GM23338 (cell line): ENCODE measurements around the gene SERTAD1. TPM values are rescaled to one million over a fixed set of nuclear protein-coding genes. Genes with fewer than 3 reads are reported as not detected.

Experiments
- ATAC-seq: fragments of 200-7000 bp; cut with Tn5 transposase; 3 replicates; pipeline ENCODE4 v1.9.1; 2020
- DNase-seq: peaks from one replicate; pipeline ENCODE4 v3.0.0-alpha.2; 2015; ENCODE audit warnings: low spot score
- H2AFZ ChIP-seq: fragments of 200-600 bp; sonication (generic); 2 replicates; pipeline ENCODE4 v1.8.0; 2016; ENCODE audit warnings: antibody characterized with exemption, mild to moderate bottlenecking, moderate library complexity
- H3F3A ChIP-seq: fragments of 200-600 bp; sonication (generic); replicated peaks from 2 replicates; pipeline ENCODE4 v1.8.0; 2017; ENCODE audit warnings: antibody characterized with exemption, mixed run types, low read depth
- H3K27ac ChIP-seq: fragments of 200-600 bp; sonication (generic); 2 replicates; pipeline ENCODE4 v1.6.1; 2016; ENCODE audit warnings: low read depth
- H3K27me3 ChIP-seq: fragments of 200-600 bp; sonication (generic); 2 replicates; pipeline ENCODE4 v1.8.0; 2016; ENCODE audit warnings: mild to moderate bottlenecking, mixed run types, moderate library complexity; ENCODE audit not compliant: insufficient read depth
- H3K36me3 ChIP-seq: fragments of 200-600 bp; sonication (generic); 2 replicates; pipeline ENCODE4 v1.8.0; 2016; ENCODE audit warnings: mild to moderate bottlenecking; ENCODE audit not compliant: insufficient read depth
- H3K4me1 ChIP-seq: fragments of 200-600 bp; sonication (generic); 2 replicates; pipeline ENCODE4 v1.8.0; 2016; ENCODE audit warnings: mild to moderate bottlenecking, moderate library complexity; ENCODE audit not compliant: insufficient read depth
- H3K4me2 ChIP-seq: fragments of 200-600 bp; sonication (generic); 2 replicates; pipeline ENCODE4 v1.7.1; 2017; ENCODE audit warnings: mixed run types
- H3K4me3 ChIP-seq: fragments of 200-600 bp; sonication (generic); 2 replicates; pipeline ENCODE4 v1.6.1; 2016; ENCODE audit warnings: mixed run types
- H3K79me2 ChIP-seq: fragments of 200-600 bp; sonication (generic); replicated peaks from 2 replicates; pipeline ENCODE4 v1.8.0; 2017; ENCODE audit warnings: mild to moderate bottlenecking; ENCODE audit not compliant: insufficient read depth
- H3K9me2 ChIP-seq: fragments of 200-600 bp; sonication (generic); 2 replicates; pipeline ENCODE4 v1.8.0; 2017; ENCODE audit not compliant: insufficient read depth
- H4K20me1 ChIP-seq: fragments of 200-600 bp; sonication (generic); replicated peaks from 2 replicates; pipeline ENCODE4 v1.8.0; 2017; ENCODE audit warnings: mild to moderate bottlenecking; ENCODE audit not compliant: insufficient read depth
- H3K27ac Mint-ChIP-seq: 2 replicates; pipeline ENCODE4 v1.8.0; 2020; ENCODE audit warnings: inconsistent platforms, mild to moderate bottlenecking, moderate library complexity, mixed read lengths
- H3K27me3 Mint-ChIP-seq: 3 replicates; pipeline ENCODE4 v1.8.0; 2022; ENCODE audit warnings: low read depth, mild to moderate bottlenecking, moderate library complexity, mixed read lengths, inconsistent platforms; ENCODE audit not compliant: insufficient read depth, poor library complexity
- H3K36me3 Mint-ChIP-seq: 3 replicates; pipeline ENCODE4 v1.8.0; 2021; ENCODE audit warnings: low read depth, mild to moderate bottlenecking, inconsistent platforms, moderate library complexity, mixed read lengths
- H3K4me1 Mint-ChIP-seq: 3 replicates; pipeline ENCODE4 v1.8.0; 2020; ENCODE audit warnings: mild to moderate bottlenecking, inconsistent platforms, mixed read lengths
- H3K4me3 Mint-ChIP-seq: 3 replicates; pipeline ENCODE4 v1.8.0; 2021; ENCODE audit warnings: moderate library complexity, mild to moderate bottlenecking, inconsistent platforms, mixed read lengths
- H3K9me3 Mint-ChIP-seq: 3 replicates; pipeline ENCODE4 v1.8.0; 2020; ENCODE audit warnings: moderate library complexity, mild to moderate bottlenecking, inconsistent platforms, mixed read lengths
- CREB1 ChIP-seq: fragments of 250-450 bp; sonication (Bioruptor Pico); IDR thresholded peaks from 2 replicates; pipeline ENCODE4 v1.5.0; 2020; ENCODE audit warnings: low read depth, mild to moderate bottlenecking, moderate library complexity
- CTCF ChIP-seq, 2 experiments: fragments of 200-600 bp in 1 of 2; sonication (generic) in 1 of 2; conservative IDR thresholded peaks; 2 replicates each; pipeline versions ENCODE4 v1.5.1 to v1.6.1; 2016 to 2017; ENCODE audit warnings: antibody characterized with exemption in 2 of 2, low read depth in 2 of 2, mild to moderate bottlenecking in 2 of 2, moderate library complexity in 1 of 2
- ETS1 ChIP-seq: IDR thresholded peaks from 2 replicates; pipeline ENCODE4 v1.6.1; 2016; ENCODE audit warnings: antibody characterized with exemption
- EZH2 ChIP-seq: fragments of 200-600 bp; sonication (generic); IDR thresholded peaks from one replicate; pipeline ENCODE4 v1.8.0; 2017; ENCODE audit warnings: antibody characterized with exemption, mild to moderate bottlenecking, low read depth; ENCODE audit not compliant: unreplicated experiment
- EZH2phosphoT487 ChIP-seq: fragments of 200-600 bp; sonication (generic); IDR thresholded peaks from one replicate; pipeline ENCODE4 v1.8.1; 2018; ENCODE audit warnings: antibody characterized with exemption; ENCODE audit not compliant: unreplicated experiment
- JUNB ChIP-seq: IDR thresholded peaks from one replicate; pipeline ENCODE4 v1.6.1; 2016; ENCODE audit warnings: antibody characterized with exemption; ENCODE audit not compliant: unreplicated experiment
- NANOG ChIP-seq: IDR thresholded peaks from 2 replicates; pipeline ENCODE4 v1.6.1; 2016; ENCODE audit warnings: antibody characterized with exemption, borderline replicate concordance
- POLR2AphosphoS5 ChIP-seq: IDR thresholded peaks from 2 replicates; pipeline ENCODE4 v1.6.1; 2016; ENCODE audit warnings: antibody characterized with exemption, low read depth
- REST ChIP-seq: IDR thresholded peaks from one replicate; pipeline ENCODE4 v1.6.1; 2018; ENCODE audit warnings: antibody characterized with exemption; ENCODE audit not compliant: unreplicated experiment
- STAT1 ChIP-seq: IDR thresholded peaks from one replicate; pipeline ENCODE4 v1.6.1; 2016; ENCODE audit warnings: antibody characterized with exemption; ENCODE audit not compliant: unreplicated experiment
- ZNF114 ChIP-seq: fragments of 250-450 bp; sonication (Bioruptor Pico); IDR thresholded peaks from 2 replicates; pipeline ENCODE4 v1.5.0; 2020; ENCODE audit warnings: mild to moderate bottlenecking, moderate library complexity
- ZNF331 ChIP-seq: fragments of 250-450 bp; sonication (Bioruptor Pico); IDR thresholded peaks from 2 replicates; pipeline ENCODE4 v1.5.0; 2020; ENCODE audit warnings: low read depth, mild to moderate bottlenecking, moderate library complexity
- ZNF462 ChIP-seq: fragments of 250-450 bp; sonication (Bioruptor Pico); IDR thresholded peaks from 2 replicates; pipeline ENCODE4 v1.5.0; 2020; ENCODE audit warnings: mild to moderate bottlenecking, moderate library complexity
- polyA plus RNA-seq: library from polyadenylated mRNA; unstranded; fragments of >200 nt; fragmentation: Nextera tagmentation; extraction: Ambion mirVana; gene quantifications from 2 replicates; pipeline ENCODE4 v1.2.1, GENCODE V29; 2016
- total RNA-seq: library from RNA; depleted of rRNA; stranded (reverse); fragments of >200 nt; shearing (Covaris generic); gene quantifications from 2 replicates; pipeline ENCODE4 v1.2.3, GENCODE V29; 2014

SERTAD1 gene
- total and polyA plus RNA-seq, 2 experiments from 2014 or later = 4.6 to 9.1 TPM

- Histone ChIP-seq H3K4me1 (peaks cover 22% of the 10 kb centered on the region), H3F3A (0 out of 2 replicates have a peak, but pooled peaks cover 7% of the 10 kb centered on the region), H3K27me3 (no peaks in the 10 kb centered on the region), H2AFZ (no peak overlapping the region), H4K20me1 (no peaks in the 10 kb centered on the region), H3K27ac (no peak overlapping the region), H3K4me3 (no peak overlapping the region), H3K9me2 (no peaks in the 10 kb centered on the region), H3K4me2 (no peak overlapping the region), H3K79me2 (no peaks in the 10 kb centered on the region), H3K36me3 (no peaks in the 10 kb centered on the region)
- Mint-ChIP-seq H3K27me3 (peaks cover 7% of the 10 kb centered on the region), H3K4me3 (no peak overlapping the region), H3K27ac (no peak overlapping the region), H3K4me1 (peaks cover 34% of the 10 kb centered on the region), H3K36me3 (peaks cover 2% of the 10 kb centered on the region; the same call in 1 of the 3 replicates), H3K9me3 (no peaks in the 10 kb centered on the region)
- no peak for ATAC-seq
- no peak for DNase-seq
- TF ChIP-seq NANOG = no peak
- no peak for TF ChIP-seq EZH2phosphoT487
- no peak for TF ChIP-seq EZH2
- TF ChIP-seq JUNB = no peak
- TF ChIP-seq ETS1 = no peak
- no peak for TF ChIP-seq CREB1 (CRISPR knock-in tag)
- TF ChIP-seq REST = no peak
- TF ChIP-seq ZNF331 (CRISPR knock-in tag) = no peak
- no peak for TF ChIP-seq ZNF462 (CRISPR knock-in tag)
- no peak for TF ChIP-seq CTCF (conservative IDR thresholded peaks at IDR 0.05; ENCODE audit: low read depth in 2 of 2)
- TF ChIP-seq STAT1 = no peak
- no peak for TF ChIP-seq POLR2AphosphoS5
- TF ChIP-seq ZNF114 = no peak
Measured at GRCh38 chr19:40407714-40408597, 17.8 kb downstream of the SERTAD1 start.
